Measurements from ENCODE around the gene RAB40C.

The RAB40C gene

DNA sequence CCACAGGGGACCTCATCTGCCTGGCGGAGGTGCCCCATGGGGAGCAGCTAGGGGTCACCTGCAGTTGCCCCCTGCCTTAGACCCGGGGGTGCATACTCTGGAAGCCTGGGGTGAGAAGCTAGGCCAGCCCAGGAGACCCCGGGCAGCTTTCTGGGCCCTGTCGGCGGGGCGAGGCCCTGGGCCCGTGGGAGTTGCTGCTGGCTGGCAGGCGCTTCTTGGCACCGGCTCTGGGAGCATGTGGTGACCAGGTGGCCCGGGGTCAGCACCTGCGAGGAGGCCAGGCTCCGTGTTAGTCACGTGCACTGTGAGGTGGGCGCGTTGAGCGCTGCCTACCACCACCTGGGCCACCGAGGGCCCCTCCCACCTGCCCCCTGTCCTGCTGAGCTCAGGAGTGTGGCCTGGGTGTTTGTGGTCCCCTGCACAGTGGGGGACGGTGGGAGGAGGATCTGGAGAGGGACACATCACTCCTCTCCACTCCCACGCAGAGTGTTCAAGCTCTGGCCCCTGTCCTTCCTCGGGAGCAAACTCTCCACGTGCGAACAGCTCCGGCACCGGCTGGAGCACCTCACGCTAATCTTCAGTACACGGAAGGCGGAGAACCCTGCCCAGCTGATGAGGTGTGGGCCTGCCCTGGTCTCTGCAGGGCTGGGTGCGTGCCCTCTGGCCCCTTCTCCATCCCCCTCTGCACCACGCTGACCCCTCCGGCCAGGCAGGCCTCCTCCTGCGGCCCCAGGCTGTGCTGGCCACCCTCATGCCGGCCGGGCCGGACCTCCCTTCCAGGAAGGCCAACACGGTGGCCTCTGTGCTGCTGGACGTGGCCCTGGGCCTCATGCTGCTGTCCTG is 14.3 kb upstream of the RAB40C start:
- DNase-seq (ENCODE audit: low spot score): no peak

DNA sequence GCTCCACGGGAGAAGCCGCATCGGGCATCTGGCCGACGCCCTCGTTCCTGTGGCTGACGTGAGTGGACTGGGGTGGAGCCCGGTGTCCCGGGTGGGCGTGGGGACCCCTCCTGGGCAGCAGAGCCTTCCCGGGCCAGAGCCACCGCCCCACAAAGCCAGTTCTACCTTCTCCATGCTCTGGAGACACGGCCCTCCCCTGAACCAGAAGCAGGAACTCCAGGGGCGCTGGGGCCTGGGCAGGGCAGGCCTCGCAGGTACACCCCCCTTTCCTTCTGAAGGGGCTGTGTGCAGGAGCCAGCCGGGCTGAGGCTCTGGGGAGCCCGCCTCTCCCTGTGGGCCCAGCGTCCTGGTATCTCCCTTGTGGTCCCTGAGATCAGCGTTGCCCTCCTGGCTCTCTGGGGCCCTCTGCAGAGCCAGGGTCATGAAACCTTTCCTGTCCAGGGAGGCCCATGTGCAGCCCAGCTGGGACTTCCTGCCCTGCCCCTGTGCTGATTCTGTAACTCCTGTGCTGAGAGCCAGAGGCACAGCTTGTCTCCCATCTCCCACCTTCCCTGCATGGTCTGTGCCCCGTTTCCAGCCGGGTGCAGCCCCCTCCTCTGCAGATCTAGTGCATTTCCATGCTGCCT is 13.6 kb upstream of the RAB40C start:
- no peak for DNase-seq (ENCODE audit: low spot score)

DNA sequence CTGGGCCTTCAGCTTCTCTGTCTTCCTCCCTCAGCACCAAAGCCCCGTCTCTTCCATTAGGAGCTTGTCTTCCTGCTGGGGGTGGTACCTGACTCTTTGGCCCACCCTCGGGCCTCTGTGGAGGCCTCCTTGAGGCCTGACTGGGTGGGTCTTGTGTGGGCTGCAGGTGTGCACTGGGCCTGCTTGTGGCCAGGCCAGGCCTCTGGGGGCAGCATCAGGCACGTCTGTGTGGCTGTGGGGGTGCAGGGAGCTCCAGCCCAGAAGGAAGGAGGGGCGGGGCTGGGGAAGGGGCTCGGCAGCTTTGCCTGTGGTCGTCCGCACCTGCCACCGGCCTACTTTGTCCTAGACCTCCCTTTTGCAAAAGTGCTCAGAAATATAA is 13.1 kb upstream of the RAB40C start:
- DNase-seq (ENCODE audit: low spot score): no peak

DNA sequence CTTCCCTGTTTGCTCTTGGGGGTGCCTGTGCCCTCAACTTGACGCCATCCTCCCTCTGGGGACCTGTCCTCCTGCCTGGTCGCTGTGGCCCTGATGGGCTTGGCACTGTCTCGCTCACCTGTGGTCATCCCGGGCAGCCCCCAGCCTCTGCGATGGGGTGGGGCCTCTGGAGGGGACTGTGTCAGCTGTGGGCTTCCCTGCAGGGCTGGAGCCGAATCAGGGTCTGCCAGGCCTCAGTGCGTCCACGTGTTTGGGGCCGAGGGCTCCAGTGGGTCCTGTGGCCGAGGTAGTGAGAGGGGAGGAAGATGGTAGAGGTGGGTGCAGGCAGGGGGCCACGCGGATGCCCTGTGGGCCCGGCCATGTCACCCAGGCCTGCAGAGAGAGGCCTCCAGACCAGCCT is 12.1 kb upstream of the RAB40C start:
- DNase-seq (ENCODE audit: low spot score): no peak

GRCh38 chr16:578232-578869 is 11.5 kb upstream of the RAB40C start:
- no peak for DNase-seq (ENCODE audit: low spot score)

- peak; percentile 84 for DNase-seq (ENCODE audit: low spot score)
These were observed 10.9 kb upstream of the RAB40C start for GRCh38 chr16:578870-579405.

DNA sequence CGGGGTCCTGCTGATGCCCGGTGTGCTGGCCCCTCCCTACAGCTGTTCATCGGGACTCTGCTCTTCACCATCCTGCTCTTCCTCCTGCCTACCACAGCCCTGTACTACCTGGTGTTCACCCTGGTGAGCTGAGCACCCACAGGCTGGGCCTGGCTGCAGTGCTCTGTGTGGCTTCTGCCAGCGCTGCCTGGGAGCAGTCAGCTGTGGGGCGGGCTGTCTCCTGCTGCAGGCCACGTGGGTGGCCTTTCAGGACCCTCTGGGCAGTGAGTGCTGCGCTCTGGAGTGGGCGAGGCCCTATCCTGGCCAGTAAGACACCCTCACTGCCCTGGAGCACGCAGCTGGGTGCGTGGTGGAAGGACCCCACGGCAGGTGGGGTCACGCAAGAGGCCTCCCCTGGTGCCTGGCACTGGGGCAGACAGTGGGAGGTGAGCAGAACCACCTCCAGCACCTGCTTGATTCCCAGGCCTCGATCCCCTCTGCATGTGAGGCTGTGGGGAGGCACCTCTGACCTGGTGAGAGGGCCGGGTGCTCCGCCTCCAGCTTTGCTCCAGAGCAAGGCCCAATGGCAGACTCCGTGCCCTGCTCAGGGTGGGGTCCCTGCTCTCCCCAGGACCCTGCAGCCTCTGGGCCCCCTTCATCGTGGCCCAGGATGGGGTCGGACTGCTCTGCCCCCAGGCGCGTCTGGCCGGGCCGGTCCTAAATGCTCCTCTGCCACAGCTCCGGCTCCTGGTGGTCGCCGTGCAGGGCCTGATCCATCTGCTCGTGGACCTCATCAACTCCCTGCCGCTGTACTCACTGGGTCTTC is 9.5 kb upstream of the RAB40C start:
- DNase-seq (ENCODE audit: low spot score): no peak

DNA sequence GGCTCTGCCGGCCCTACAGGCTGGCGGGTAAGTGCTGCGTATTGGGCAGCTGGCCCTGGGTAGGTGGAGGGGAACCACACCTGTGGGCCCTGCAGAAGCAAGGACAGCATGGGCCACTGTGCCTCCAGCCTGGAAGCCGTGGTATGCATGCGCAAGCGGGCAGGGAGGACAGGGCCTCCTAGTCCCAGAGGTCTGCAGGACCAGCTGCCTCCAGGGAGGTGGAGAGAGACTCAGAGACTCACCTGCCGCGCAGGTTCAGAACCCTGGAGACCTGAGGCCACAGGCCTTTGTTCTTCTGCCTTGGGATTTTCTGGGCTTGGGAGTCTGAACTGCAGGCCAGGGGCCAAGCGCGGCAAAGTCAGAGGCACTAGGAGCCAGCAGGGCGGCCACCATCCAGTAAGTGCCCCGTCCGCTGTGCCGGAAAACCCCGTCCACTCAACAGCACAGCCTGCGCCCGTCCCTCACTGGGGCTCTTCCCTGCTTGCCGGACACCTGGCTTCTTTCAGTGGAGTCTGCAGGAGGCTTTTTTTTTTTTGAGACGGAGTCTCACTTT is 8.8 kb upstream of the RAB40C start:
- DNase-seq (ENCODE audit: low spot score): no peak

GRCh38 chr16:582218-582613 is 7.7 kb upstream of the RAB40C start:
- DNase-seq (ENCODE audit: low spot score): no peak

DNA sequence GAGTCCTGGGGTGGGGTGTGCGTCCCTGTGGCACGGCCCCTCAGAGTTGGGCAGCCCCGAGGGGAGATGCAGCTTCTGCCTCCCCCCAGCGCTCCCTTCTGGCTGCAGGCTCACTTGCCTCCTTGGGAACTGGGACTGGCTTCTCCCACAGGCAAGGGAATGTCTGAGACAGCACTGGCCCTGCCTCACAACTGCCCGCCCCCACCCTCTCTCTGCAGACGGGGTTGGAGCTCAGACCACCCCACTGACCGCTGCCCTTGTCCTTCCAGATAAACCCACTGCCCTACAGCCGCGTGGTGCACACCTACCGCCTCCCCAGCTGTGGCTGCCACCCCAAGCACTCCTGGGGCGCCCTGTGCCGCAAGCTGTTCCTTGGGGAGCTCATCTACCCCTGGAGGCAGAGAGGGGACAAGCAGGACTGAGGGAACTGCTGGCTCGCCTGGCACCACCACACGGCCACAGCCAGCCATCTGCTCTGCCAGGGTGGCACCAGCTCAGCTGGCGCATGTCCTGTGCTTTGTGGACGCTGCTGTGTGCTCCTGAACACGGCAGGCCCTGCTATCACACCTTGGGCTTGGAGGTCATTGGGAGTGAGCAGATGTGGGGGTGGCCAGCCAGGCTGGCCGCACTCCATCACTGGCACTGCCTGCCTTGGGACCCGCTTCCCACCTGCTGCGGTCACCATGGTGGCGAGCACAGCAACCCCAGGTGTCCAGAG is 7.1 kb upstream of the RAB40C start:
- DNase-seq (ENCODE audit: low spot score): no peak

DNA sequence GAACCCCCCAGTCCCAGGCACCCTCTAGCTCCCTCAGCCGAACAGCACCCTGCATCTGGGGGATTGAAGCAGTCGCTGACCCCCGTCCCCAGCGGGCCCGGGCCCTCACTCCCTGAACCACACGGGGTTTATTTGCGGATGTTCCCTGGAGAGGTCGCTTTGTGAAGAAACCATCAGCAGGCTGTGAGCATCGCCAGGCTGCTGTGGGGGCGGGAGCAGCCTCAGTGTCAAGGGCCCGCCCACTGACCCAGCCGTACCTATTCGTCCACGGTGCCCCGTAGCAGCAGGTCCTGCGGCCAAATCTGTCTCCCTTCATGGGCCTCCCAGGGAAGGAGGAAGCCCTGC is 6.4 kb upstream of the RAB40C start:
- no peak for DNase-seq (ENCODE audit: low spot score)

GRCh38 chr16:583815-584591 is 5.9 kb upstream of the RAB40C start:
- no peak for DNase-seq (ENCODE audit: low spot score)

DNA sequence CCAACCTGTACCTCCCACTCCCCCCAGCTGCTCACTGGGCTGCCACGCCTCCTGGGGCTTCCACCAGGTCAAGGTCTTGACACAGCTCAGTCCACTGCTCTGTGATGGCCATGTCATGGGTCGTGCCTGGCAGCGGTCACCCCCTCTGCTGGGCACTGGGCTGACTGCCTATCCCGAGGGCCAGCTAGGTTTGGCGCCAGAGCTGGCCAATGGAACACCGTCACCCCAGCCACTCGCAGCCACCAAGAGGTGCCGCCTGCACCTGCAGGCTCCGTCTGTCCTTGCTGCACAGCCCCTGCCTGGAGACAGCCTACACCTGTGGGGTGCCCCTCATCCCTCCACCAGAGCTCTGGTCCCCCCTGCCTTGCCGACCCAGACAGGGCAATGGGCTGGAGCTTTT is 4.5 kb upstream of the RAB40C start:
- no peak for DNase-seq (ENCODE audit: low spot score)

DNA sequence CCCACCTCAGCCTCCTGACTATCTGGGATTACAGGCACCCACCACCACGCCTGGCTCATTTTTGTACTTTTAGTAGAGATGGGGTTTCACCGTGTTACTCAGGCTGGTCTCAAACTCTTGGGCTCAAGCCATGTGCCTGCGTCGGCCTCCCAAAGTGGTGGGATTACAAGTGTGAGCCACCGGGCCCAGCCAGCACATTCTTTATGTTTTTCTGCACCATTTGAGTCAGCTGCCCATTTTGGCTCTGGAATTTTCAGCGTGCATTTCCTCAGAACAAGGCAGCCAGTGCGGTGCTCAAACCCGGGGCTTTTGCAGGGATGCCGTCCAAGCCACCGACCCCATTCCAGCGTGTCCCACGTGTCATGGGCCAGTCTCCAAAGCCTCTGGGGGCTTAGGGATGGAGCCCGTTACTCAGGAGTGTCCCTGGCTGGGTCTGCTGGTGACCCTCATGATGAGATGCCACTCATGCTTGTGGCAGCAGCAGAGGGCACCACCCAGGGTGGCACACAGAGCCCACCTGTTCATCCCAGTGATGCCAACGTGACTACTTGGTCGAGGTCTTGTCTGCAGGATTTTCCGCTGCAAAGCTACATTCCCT is 3.7 kb upstream of the RAB40C start:
- DNase-seq (ENCODE audit: low spot score): no peak

DNA sequence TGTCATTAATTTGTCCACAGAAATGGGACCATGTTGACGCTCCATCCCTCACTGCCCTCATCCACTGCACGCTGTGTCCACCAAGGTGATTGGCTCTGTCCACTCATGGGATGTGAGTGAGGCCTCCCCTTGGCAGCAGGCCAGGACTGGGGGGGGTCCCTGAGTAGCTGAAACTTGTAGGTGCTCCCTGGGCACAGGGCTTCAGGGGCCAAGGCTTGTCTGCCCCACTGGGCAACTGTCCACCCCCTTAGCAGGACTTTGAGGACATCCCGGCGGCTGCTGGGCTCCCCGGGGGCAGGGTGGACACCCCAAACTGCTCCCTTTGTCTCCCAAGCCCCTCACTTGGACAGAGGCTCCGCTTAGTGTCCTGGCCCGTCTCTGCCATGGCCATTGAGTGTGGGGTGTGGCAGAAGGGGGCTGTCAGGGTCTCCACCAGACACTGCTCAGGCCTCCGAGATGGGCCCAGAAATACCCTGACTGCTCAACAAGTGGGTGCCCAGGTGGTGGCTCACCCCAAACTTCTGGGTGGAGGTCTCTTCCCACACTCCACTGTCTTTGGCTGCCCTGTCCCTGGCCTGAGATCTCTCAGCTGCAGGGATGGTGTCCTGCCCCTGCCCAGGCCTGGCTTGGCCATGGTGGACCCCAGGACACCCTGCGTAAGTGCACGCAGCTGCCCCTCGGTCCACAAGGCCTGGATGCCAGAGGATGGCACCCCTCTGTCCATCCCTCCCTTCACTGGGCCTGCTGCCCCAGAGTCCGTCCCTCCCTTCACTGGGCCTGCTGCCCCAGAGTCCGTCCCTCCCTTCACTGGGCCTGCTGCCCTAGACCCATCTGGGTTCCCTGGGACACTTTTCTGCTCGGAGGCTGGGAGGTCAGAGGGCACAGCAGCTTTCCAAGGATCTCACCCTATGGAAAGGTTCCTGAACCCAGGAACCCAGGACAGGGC is 2.9 kb upstream of the RAB40C start:
- DNase-seq (ENCODE audit: low spot score): no peak

DNA sequence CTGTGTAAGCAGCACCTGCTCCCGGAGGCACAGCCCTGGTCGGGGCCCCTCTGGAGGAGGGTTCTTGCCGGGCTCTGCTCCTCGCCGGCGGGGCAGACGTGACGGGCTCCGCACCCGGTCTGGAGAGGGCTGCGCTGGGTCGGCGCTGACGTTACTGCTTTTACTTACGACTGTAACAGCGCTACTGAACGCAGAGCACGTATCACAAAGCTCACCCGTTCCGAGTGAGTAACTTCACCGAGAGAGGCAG is 1.3 kb upstream of the RAB40C start:
- DNase-seq (ENCODE audit: low spot score): peak; percentile 66

DNA sequence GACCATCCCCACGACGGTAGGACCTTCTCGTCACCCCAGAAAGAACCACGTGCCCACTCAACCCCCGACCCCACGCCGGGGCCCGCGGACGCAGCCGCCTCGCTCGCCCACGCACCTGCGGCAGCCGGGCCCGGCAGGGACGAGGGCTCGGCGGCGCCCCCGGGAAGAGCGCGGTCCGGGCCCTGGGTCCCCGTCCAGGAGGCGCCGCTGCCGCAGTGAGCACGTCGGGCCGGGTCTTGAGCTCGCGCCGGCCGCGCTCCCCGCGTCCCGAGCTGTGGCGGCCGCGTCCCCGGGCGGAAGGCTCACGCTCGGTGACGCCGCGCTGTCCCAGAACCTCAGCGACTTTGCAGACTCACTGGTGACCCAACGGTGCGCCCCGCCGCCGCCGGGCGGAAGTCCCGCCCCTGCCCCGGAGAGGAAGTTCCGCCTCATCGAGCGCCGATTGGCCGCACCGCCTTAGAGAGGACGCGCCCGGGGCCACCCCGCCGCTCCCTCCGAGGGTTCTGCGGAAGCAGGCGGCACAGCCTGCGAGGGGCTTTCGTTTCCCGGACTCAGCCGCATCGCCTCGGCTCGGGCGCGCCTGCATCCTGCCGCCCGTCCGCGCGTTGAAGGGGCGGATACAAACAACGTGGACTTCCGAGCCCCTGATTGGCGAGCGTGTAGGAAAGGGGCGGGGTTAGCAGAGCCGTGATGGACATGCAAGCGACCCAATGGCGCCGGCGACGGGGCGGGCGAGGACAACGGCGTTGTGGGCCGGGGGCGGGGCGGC is 793 bp upstream of the RAB40C start:
- DNase-seq (ENCODE audit: low spot score): peak; percentile 97

DNA sequence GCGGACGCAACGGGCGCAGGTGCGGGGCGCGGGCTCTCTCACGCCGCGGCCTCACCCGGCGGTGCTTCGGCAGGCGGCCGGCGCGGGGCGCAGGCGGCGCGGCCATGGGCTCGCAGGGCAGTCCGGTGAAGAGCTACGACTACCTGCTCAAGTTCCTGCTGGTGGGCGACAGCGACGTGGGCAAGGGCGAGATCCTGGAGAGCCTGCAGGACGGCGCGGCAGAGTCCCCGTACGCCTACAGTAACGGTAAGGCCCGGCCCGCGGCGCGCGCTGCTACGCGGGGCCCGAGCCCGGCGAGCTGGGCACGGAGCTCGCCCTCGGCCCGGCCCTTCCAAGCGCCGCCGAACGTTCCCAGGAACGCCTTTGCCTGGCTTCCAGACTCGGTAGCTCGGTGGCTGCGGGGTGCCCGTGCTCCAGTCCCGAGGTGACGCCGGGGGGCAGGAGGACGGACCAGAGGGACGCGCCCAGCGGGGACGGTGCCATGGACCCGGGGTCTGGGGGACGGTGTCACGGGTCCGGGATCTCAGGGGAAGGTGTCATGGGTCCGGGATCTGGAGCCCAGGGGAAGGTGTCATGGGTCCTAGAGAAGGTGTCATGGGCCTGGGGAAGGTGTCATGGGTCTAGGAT is 435 bp downstream of the RAB40C start:
- DNase-seq (ENCODE audit: low spot score): no peak
